ENCODE results near the gene CDH4. TPM values are rescaled to one million over a fixed set of nuclear protein-coding genes. Genes with fewer than 3 reads are reported as not detected.

Gene CDH4
- total RNA-seq, 2 experiments from 2014 or later: 0.11 to 0.18 TPM

GRCh38 chr20:61662226-61662967 is 410.3 kb downstream of the CDH4 start:
- Mint-ChIP-seq H3K36me3 (ENCODE audit: low read depth) (no peaks in the 10 kb centered on the region), H3K27ac (no peak overlapping the region), H3K4me3 (no peak overlapping the region), H3K27me3 (no peaks in the 10 kb centered on the region), H3K4me1 (ENCODE audit: low read depth) (no peaks in the 10 kb centered on the region), H3K9me3 (no peaks in the 10 kb centered on the region)
- ATAC-seq: no peak
- intact Hi-C loops (cut with micrococcal nuclease): no loop called here
- POLR2A ChIA-PET: no interaction called here
- no peak for TF ChIP-seq CTCF (IDR thresholded peaks at IDR 0.05)
- CTCF ChIA-PET: no interaction called here
- DNase-seq: no peak

- Mint-ChIP-seq H3K4me3 (no peak overlapping the region), H3K27ac (no peak overlapping the region), H3K36me3 (ENCODE audit: low read depth) (no peaks in the 10 kb centered on the region), H3K27me3 (no peaks in the 10 kb centered on the region), H3K9me3 (no peaks in the 10 kb centered on the region), H3K4me1 (ENCODE audit: low read depth) (no peaks in the 10 kb centered on the region)
- ATAC-seq: no peak
- intact Hi-C loops (cut with micrococcal nuclease): no loop called here
- TF ChIP-seq CTCF (IDR thresholded peaks at IDR 0.05): no peak
- ChIA-PET CTCF (no interaction called here), POLR2A (no interaction called here)
- DNase-seq: no peak
These were observed 410.9 kb downstream of the CDH4 start for GRCh38 chr20:61662968-61663331.

GRCh38 chr20:61663521-61664425 is 411.7 kb downstream of the CDH4 start:
- TF ChIP-seq CTCF (IDR thresholded peaks at IDR 0.05): no peak
- Mint-ChIP-seq H3K4me1 (ENCODE audit: low read depth) (no peaks in the 10 kb centered on the region), H3K36me3 (ENCODE audit: low read depth) (no peaks in the 10 kb centered on the region), H3K27ac (no peak overlapping the region), H3K27me3 (no peaks in the 10 kb centered on the region), H3K9me3 (no peaks in the 10 kb centered on the region), H3K4me3 (no peak overlapping the region)
- intact Hi-C loops (cut with micrococcal nuclease): no loop called here
- CTCF ChIA-PET: no interaction called here
- ATAC-seq (no peak), DNase-seq (no peak)
- POLR2A ChIA-PET: no interaction called here

GRCh38 chr20:61664556-61665320 is 412.7 kb downstream of the CDH4 start:
- Mint-ChIP-seq H3K27me3 (no peaks in the 10 kb centered on the region), H3K9me3 (no peaks in the 10 kb centered on the region), H3K27ac (no peak overlapping the region), H3K4me1 (ENCODE audit: low read depth) (no peaks in the 10 kb centered on the region), H3K36me3 (ENCODE audit: low read depth) (no peaks in the 10 kb centered on the region), H3K4me3 (no peak overlapping the region)
- intact Hi-C loops (cut with micrococcal nuclease): no loop called here
- ATAC-seq (no peak), DNase-seq (no peak)
- TF ChIP-seq CTCF (IDR thresholded peaks at IDR 0.05): no peak
- ChIA-PET POLR2A (no interaction called here), CTCF (no interaction called here)
